NB4 (cell line): ENCODE results near the gene SAMD5.

Source experiments
- TF ChIP-seq, protein P1 (sequence below): IDR thresholded peaks from one replicate; pipeline ENCODE4 v1.5.1; 2012; ENCODE audit warnings: low read depth, low read length
- TF ChIP-seq, protein P2 (sequence below): IDR thresholded peaks from 2 replicates; pipeline ENCODE4 v1.6.1; 2011; ENCODE audit warnings: low read depth, low read length

DNA sequence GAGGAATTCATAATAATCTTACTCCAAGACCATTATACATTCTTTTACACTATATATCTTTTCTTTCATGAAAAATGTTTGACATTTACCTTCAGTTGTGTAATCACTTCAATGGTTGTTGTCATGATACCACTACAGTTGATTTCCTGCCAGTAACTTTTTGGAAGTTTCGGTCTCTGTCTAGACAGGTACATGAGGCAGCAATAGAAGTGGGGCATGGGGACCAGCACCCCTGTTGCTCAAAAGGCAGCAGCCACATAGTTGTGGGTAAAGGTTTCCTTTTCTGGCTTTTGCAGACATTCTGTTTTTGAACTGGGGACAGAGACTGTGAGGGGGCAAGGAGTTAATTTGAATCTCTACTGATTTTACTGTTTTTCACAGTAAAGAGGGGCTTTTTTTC is 14.1 kb downstream of the SAMD5 start:
- TF ChIP-seq, protein P1, sequence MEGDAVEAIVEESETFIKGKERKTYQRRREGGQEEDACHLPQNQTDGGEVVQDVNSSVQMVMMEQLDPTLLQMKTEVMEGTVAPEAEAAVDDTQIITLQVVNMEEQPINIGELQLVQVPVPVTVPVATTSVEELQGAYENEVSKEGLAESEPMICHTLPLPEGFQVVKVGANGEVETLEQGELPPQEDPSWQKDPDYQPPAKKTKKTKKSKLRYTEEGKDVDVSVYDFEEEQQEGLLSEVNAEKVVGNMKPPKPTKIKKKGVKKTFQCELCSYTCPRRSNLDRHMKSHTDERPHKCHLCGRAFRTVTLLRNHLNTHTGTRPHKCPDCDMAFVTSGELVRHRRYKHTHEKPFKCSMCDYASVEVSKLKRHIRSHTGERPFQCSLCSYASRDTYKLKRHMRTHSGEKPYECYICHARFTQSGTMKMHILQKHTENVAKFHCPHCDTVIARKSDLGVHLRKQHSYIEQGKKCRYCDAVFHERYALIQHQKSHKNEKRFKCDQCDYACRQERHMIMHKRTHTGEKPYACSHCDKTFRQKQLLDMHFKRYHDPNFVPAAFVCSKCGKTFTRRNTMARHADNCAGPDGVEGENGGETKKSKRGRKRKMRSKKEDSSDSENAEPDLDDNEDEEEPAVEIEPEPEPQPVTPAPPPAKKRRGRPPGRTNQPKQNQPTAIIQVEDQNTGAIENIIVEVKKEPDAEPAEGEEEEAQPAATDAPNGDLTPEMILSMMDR: no peak
- TF ChIP-seq, protein P2, sequence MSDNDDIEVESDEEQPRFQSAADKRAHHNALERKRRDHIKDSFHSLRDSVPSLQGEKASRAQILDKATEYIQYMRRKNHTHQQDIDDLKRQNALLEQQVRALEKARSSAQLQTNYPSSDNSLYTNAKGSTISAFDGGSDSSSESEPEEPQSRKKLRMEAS: no peak
